Small intestine (tissue), 7 donors: ENCODE results near the gene ATXN10. TPM values are rescaled to one million over a fixed set of nuclear protein-coding genes. Genes with fewer than 3 reads are reported as not detected.

Experiments used
- DNase-seq, 2 donors: peaks; one replicate each; pipeline versions ENCODE4 v3.0.0 to v3.0.0-alpha.2; 2013
- FAIRE-seq: peaks from 2 replicates; lab custom pipeline; 2012; peaks lifted over from hg19 to GRCh38; lab: Jason Lieb, UNC
- H3K27ac ChIP-seq, 3 donors: one replicate each; pipeline ENCODE4 v1.5.1; 2013; ENCODE audit warnings: low read length in 2 of 3, mild to moderate bottlenecking in 2 of 3, control low read depth in 1 of 3, inconsistent platforms in 1 of 3, low read depth in 1 of 3, moderate library complexity in 1 of 3
- H3K27me3 ChIP-seq, 3 donors: one replicate each; pipeline ENCODE4 v1.6.1; 2013; ENCODE audit warnings: low read length in 3 of 3, inconsistent platforms in 1 of 3; ENCODE audit not compliant: control insufficient read depth in 3 of 3, insufficient read depth in 3 of 3
- H3K36me3 ChIP-seq, 3 donors: one replicate each; pipeline ENCODE4 v1.6.1; 2013; ENCODE audit warnings: low read length in 3 of 3, inconsistent platforms in 1 of 3, low read depth in 1 of 3, mild to moderate bottlenecking in 1 of 3, moderate library complexity in 1 of 3; ENCODE audit not compliant: control insufficient read depth in 3 of 3, insufficient read depth in 2 of 3
- H3K4me1 ChIP-seq, 3 donors: one replicate each; pipeline ENCODE4 v1.6.1; 2013; ENCODE audit warnings: low read length in 2 of 3, inconsistent platforms in 1 of 3, low read depth in 1 of 3, mild to moderate bottlenecking in 1 of 3, moderate library complexity in 1 of 3; ENCODE audit not compliant: control insufficient read depth in 3 of 3, insufficient read depth in 2 of 3
- H3K4me3 ChIP-seq, 3 donors: one replicate each; pipeline ENCODE4 v1.5.1; 2013; ENCODE audit warnings: low read length in 3 of 3, control low read depth in 1 of 3, inconsistent platforms in 1 of 3, low read depth in 1 of 3, mild to moderate bottlenecking in 1 of 3, moderate library complexity in 1 of 3
- H3K9me3 ChIP-seq, 2 donors: one replicate each; pipeline ENCODE4 v1.6.1; 2013; ENCODE audit warnings: low read depth in 1 of 2, low read length in 1 of 2; ENCODE audit not compliant: control insufficient read depth in 2 of 2, insufficient read depth in 1 of 2
- WGBS, 3 donors: extraction: QIAGEN DNeasy Blood & Tissue Kit; methylation state at CpG; one replicate each; pipeline ENCODE4 v1.1.7; 2013; 5-methylcytosine and 5-hydroxymethylcytosine counted together
- polyA plus RNA-seq, 4 donors: library from polyadenylated mRNA; stranded (reverse) in 3 of 4; unstranded in 1 of 4; fragments of 200-250 nt in 3 of 4; fragments of 120-200 nt in 1 of 4; gene quantifications; one replicate each; pipeline versions ENCODE4 v1.2.1 to v1.2.3, GENCODE V29; 2013
- donor health status: healthy with polysubstance abuse.
- donor health status: control.
- donor health status: control.
- donor health status: Bipolar disorder and iron deficiency.
- donor health status: healthy.

Gene ATXN10
- polyA plus RNA-seq, 4 donors = 15.4 to 74.3 (median 39.2) TPM

DNA sequence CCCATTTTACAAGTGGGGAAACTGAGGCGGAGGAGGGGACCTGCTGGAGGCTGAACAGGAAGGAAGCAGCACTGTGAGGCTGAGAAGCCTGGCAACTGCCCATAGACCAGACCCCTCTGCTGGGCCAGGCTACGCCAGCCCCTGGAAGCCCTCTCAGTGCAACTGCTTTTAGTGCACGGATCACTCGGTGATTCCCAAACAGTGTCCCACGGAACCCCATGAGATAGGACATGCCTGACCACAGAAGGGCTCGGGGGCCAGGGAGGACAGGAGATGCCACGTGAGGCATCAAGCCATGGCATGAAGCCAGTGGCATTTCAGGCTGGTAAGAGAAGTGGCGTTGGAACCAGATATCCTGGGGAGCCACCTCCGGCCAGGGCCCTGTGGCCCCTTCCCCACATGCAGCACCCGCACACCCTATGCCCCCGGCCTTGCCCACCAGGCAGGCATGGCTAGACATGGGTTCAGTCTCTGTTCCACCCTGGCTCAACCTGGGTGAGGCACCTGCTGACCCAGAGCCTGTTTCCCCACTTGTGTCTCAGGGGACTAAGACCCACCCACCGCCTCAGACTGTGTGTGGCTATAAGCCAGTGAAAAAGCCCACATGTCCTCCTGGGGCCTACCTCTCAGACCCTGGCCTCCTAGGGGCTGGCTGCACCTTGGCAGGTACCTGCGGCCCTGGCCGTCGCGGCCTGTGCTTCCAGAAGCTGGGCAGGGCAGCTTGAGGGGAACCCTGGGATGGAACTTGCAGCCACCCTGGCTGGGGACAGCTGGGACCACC is 221.2 kb downstream of the ATXN10 start:
- DNase-seq (no peak), FAIRE-seq (no peak)
- Histone ChIP-seq H3K9me3 (no peaks in the 10 kb centered on the region), H3K4me3 (no peak overlapping the region), H3K27me3 (peaks cover 0 to 19% (median 9%) of the 10 kb centered on the region in 3 donors), H3K27ac (no peak overlapping the region), H3K4me1 (peaks cover 0 to 3% (median 0%) of the 10 kb centered on the region in 3 donors), H3K36me3 (no peaks in the 10 kb centered on the region)
- 75 to 83% (median 81%) methylated on average over 14 to 16 of the region's 16 CpGs for WGBS, 3 donors

DNA sequence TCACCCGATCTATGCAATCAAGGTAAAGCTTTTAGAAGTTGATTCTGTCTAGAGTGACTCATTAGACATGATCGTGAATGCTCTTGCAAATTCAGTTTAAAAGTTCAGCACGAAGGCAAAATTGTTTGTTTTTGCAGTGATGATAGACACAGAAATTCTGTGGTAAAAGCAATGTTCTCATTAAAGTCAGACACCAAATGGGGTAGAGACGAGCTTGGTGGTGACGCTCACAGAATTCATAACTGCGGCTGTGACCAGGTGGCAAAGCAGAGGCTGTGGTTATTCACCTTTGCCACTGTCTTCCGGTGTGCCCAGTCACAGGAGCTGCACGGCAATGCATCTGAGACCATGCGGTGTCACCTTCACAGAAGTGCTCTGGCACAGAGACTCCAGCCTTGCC is 221.9 kb downstream of the ATXN10 start:
- Histone ChIP-seq H3K27ac (no peak overlapping the region), H3K4me1 (peaks cover 0 to 3% (median 0%) of the 10 kb centered on the region in 3 donors), H3K9me3 (no peaks in the 10 kb centered on the region), H3K27me3 (peaks cover 0 to 15% (median 9%) of the 10 kb centered on the region in 3 donors), H3K4me3 (no peak overlapping the region), H3K36me3 (no peaks in the 10 kb centered on the region)
- DNase-seq = no peak
- FAIRE-seq = no peak
- WGBS, 3 donors = 71 to 83% (median 72%) methylated on average over 9 of the region's 9 CpGs

Other genes starting within 250 kb of the ATXN10 start
- 100 to 1,000 TPM in 2 of 4 donors, 1 to 10 TPM in 1, under 1 TPM in 1; 0.89 to 144 (median 55.0) TPM for gene FBLN1, start 169.0 kb upstream of the ATXN10 start, polyA plus RNA-seq